ENCODE results near the gene ARFIP1.
"Not testable (repeated sequence)": the region's sequence is repeated elsewhere in the genome, so short reads cannot be mapped to it uniquely, and the experiment has no call there.

ARFIP1 gene

GRCh38 chr4:152847376-152847775 is 67.6 kb downstream of the ARFIP1 start:
- no peak for DNase-seq

- DNase-seq = no peak
These were observed 68.8 kb downstream of the ARFIP1 start for GRCh38 chr4:152848508-152848907.

GRCh38 chr4:152849350-152849749 is 69.6 kb downstream of the ARFIP1 start:
- no peak for DNase-seq

GRCh38 chr4:152850377-152850776 is 70.6 kb downstream of the ARFIP1 start:
- no peak for DNase-seq

GRCh38 chr4:152851226-152851625 is 71.5 kb downstream of the ARFIP1 start:
- DNase-seq = no peak

GRCh38 chr4:152853293-152853692 is 73.5 kb downstream of the ARFIP1 start:
- DNase-seq = no peak

- DNase-seq = not testable (repeated sequence)
These were observed 74.3 kb downstream of the ARFIP1 start for GRCh38 chr4:152854016-152854415.

GRCh38 chr4:152856960-152857359 is 77.2 kb downstream of the ARFIP1 start:
- DNase-seq = no peak

- no peak for DNase-seq
These were observed 79.2 kb downstream of the ARFIP1 start for GRCh38 chr4:152858934-152859333.

GRCh38 chr4:152860046-152860445 is 80.3 kb downstream of the ARFIP1 start:
- no peak for DNase-seq

- DNase-seq = no peak
These were observed 82.9 kb downstream of the ARFIP1 start for GRCh38 chr4:152862608-152863007.

GRCh38 chr4:152864361-152864760 is 84.6 kb downstream of the ARFIP1 start:
- no peak for DNase-seq

- DNase-seq = not testable (repeated sequence)
These were observed 86.8 kb downstream of the ARFIP1 start for GRCh38 chr4:152866432-152866993.

GRCh38 chr4:152870606-152871005 is 90.9 kb downstream of the ARFIP1 start:
- no peak for DNase-seq

- no peak for DNase-seq
These were observed 95.5 kb downstream of the ARFIP1 start for GRCh38 chr4:152875261-152875660.

GRCh38 chr4:152877868-152878267 is 98.1 kb downstream of the ARFIP1 start:
- DNase-seq = no peak

- DNase-seq = no peak
These were observed 100.5 kb downstream of the ARFIP1 start for GRCh38 chr4:152880263-152880662.

- no peak for DNase-seq
These were observed 102.2 kb downstream of the ARFIP1 start for GRCh38 chr4:152881974-152882373.

- DNase-seq = no peak
These were observed 105.4 kb downstream of the ARFIP1 start for GRCh38 chr4:152885185-152885584.

- DNase-seq = no peak
These were observed 106.4 kb downstream of the ARFIP1 start for GRCh38 chr4:152886201-152886600.

GRCh38 chr4:152887981-152888380 is 108.2 kb downstream of the ARFIP1 start:
- no peak for DNase-seq

GRCh38 chr4:152892974-152893373 is 113.2 kb downstream of the ARFIP1 start:
- DNase-seq = no peak

- DNase-seq = no peak
These were observed 114.9 kb downstream of the ARFIP1 start for GRCh38 chr4:152894673-152895072.

GRCh38 chr4:152896811-152897210 is 117.1 kb downstream of the ARFIP1 start:
- no peak for DNase-seq

GRCh38 chr4:152898133-152898532 is 118.4 kb downstream of the ARFIP1 start:
- DNase-seq = not testable (repeated sequence)

GRCh38 chr4:152898606-152899005 is 118.9 kb downstream of the ARFIP1 start:
- no peak for DNase-seq
